Measurements from ENCODE around the gene TMEM9. TPM values are rescaled to one million over a fixed set of nuclear protein-coding genes. Genes with fewer than 3 reads are reported as not detected.

Gene TMEM9
- total and polyA plus RNA-seq, 2 donors (not counting 3 experiments of a cell fraction or from before 2014, with no cell fraction given) = 39.3 to 96.1 TPM

DNA sequence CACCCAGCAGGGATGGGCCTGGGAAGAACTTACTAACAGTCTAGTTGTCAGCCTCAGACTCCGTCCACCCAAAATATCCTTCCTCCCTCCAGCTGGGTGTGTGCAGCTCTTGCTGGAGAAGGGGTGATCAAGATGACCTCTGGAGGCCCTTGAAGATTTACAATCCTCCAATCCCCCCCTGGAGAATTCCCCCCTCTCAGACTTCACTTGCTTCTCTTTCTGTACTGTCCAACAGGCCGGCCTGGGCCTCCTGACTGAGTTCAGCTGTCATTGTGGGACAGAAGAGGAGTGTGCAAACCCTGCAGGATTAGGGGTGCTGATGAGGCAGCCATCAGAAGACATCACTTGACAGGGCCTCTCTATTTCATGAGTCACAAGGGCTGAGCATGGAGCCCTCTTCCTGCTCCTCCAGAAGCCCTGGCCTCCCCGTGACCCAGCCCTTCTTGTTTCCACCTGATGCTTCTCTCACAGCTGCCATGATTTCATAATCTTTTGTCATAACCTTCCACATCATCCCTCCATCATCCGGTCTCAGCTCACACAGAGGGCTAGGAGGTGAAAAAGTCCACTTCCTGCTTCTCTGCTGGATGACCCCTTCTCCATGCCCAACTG is 18.8 kb upstream of the TMEM9 start:
- ChIA-PET POLR2A (interaction anchor here (0.5 kb wide), 1 partner anchor 70 kb away, joined by 3 read pairs; no protein-coding TSS in a partner anchor), CTCF (interaction anchor here (0.6 to 3.5 kb wide), 3 partner anchors 9 to 54 kb away, joined by 3 to 11 read pairs (median 3); no protein-coding TSS in a partner anchor)
- Histone ChIP-seq H3K9me3 (replicated peaks; ENCODE audit: control insufficient read depth, insufficient read depth, low read length) (no peaks in the 10 kb centered on the region), H3K79me2 (ENCODE audit: control insufficient read depth, insufficient read depth, low read length) (no peaks in the 10 kb centered on the region), H3K4me3 (replicated peaks in 1 of 3; ENCODE audit: insufficient read depth in 1 of 3, low read depth in 1 of 3, low read length in 3 of 3) (no peak overlapping the region), H3K4me2 (ENCODE audit: insufficient read depth, low read length) (no peak overlapping the region), H4K20me1 (replicated peaks; ENCODE audit: control insufficient read depth, extremely low read depth, insufficient read depth, low read length) (no peaks in the 10 kb centered on the region), H3K27me3 (ENCODE audit: control insufficient read depth in 2 of 2, insufficient read depth in 2 of 2, low read length in 2 of 2) (peaks cover 7 to 12% of the 10 kb centered on the region in 2 experiments), H2AFZ (ENCODE audit: low read depth, low read length) (no peak overlapping the region), H3K36me3 (ENCODE audit: control insufficient read depth in 2 of 2, extremely low read depth in 1 of 2, insufficient read depth in 2 of 2, low read length in 2 of 2) (no peaks in the 10 kb centered on the region), H3K9ac (replicated peaks; ENCODE audit: extremely low read depth, insufficient read depth, low read length) (no peak overlapping the region), H3K27ac (ENCODE audit: insufficient read depth, low read depth, low read length) (no peak overlapping the region), H3K9me1 (replicated peaks; ENCODE audit: control insufficient read depth, extremely low read depth, insufficient read depth, low read length) (no peaks in the 10 kb centered on the region), H3K4me1 (ENCODE audit: control insufficient read depth, extremely low read depth, insufficient read depth, low read length) (peaks cover 9% of the 10 kb centered on the region)
- no TSS peak for BruUV-seq (replicated peaks)
- DNase-seq (ENCODE audit: low read depth, low spot score) (no peak), FAIRE-seq (no peak)
- dilution Hi-C loops (cut with MboI; ENCODE audit: extremely low pct_ligation_motif_present, low sequenced_read_pairs) (no loop called here), intact Hi-C loops (cut with micrococcal nuclease) (no loop called here)
- no peak for TF ChIP-seq FOS (IDR thresholded peaks at IDR 0.05; ENCODE audit: borderline replicate concordance, insufficient read depth, low read length)
- TF ChIP-seq GATA2 (IDR thresholded peaks at IDR 0.05; ENCODE audit: insufficient read depth, insufficient read length, low read depth, low read length) = no peak
- TF ChIP-seq POLR2AphosphoS5 (IDR thresholded peaks at IDR 0.05; ENCODE audit: insufficient read depth, low read depth, low read length) = no peak
- TF ChIP-seq, protein P1, sequence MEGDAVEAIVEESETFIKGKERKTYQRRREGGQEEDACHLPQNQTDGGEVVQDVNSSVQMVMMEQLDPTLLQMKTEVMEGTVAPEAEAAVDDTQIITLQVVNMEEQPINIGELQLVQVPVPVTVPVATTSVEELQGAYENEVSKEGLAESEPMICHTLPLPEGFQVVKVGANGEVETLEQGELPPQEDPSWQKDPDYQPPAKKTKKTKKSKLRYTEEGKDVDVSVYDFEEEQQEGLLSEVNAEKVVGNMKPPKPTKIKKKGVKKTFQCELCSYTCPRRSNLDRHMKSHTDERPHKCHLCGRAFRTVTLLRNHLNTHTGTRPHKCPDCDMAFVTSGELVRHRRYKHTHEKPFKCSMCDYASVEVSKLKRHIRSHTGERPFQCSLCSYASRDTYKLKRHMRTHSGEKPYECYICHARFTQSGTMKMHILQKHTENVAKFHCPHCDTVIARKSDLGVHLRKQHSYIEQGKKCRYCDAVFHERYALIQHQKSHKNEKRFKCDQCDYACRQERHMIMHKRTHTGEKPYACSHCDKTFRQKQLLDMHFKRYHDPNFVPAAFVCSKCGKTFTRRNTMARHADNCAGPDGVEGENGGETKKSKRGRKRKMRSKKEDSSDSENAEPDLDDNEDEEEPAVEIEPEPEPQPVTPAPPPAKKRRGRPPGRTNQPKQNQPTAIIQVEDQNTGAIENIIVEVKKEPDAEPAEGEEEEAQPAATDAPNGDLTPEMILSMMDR (IDR thresholded peaks at IDR 0.05; ENCODE audit: extremely low read depth in 1 of 2, insufficient read depth in 1 of 2, low read depth in 1 of 2, low read length in 2 of 2) = no peak
- TF ChIP-seq MYC (IDR thresholded peaks at IDR 0.05; ENCODE audit: low read depth, low read length) = no peak
- TF ChIP-seq JUN (IDR thresholded peaks at IDR 0.05; ENCODE audit: borderline replicate concordance, insufficient read depth, insufficient read length, low read depth) = no peak
- no peak for TF ChIP-seq EZH2 (IDR thresholded peaks at IDR 0.05; ENCODE audit: borderline replicate concordance, low read depth, low read length, severe bottlenecking)
- TF ChIP-seq, protein P2, sequence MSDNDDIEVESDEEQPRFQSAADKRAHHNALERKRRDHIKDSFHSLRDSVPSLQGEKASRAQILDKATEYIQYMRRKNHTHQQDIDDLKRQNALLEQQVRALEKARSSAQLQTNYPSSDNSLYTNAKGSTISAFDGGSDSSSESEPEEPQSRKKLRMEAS (IDR thresholded peaks at IDR 0.05; ENCODE audit: insufficient read depth, insufficient read length) = no peak
- TF ChIP-seq POLR2A (IDR thresholded peaks at IDR 0.05; ENCODE audit: low read depth, low read length) = no peak
